H1 (cell line): ENCODE measurements around the gene LRRC72. TPM values are rescaled to one million over a fixed set of nuclear protein-coding genes. Genes with fewer than 3 reads are reported as not detected.

Experiments used
- CHD1 ChIP-seq: IDR thresholded peaks from 2 replicates; pipeline ENCODE4 v1.6.1; 2012; ENCODE audit warnings: low read depth, low read length, improper control_type of control experiment
- CHD2 ChIP-seq: IDR thresholded peaks from 2 replicates; pipeline ENCODE4 v1.6.1; 2012; ENCODE audit warnings: low read length, improper control_type of control experiment
- JUN ChIP-seq: IDR thresholded peaks from 2 replicates; pipeline ENCODE4 v1.6.1; 2011; ENCODE audit warnings: low read depth, mild to moderate bottlenecking, improper control_type of control experiment, low read length
- KDM5A ChIP-seq: fragments of 200-600 bp; IDR thresholded peaks from 2 replicates; pipeline ENCODE4 v1.7.1; 2012; ENCODE audit warnings: mild to moderate bottlenecking, low read length, inconsistent platforms, mixed read lengths
- polyA plus RNA-seq, 7 experiments: library from polyadenylated mRNA; depleted of rRNA in 3 of 7; stranded (reverse) in 5 of 7; unstranded in 2 of 7; fragments of >200 nt in 5 of 7; fragments of 200-250 nt in 2 of 7; gene quantifications; 1 replicate in 5 of 7; 2 replicates in 1 of 7; 4 replicates in 1 of 7; pipeline versions ENCODE4 v1.2.1 to v1.2.3, GENCODE V29; 2011 to 2013; ENCODE audit warnings: missing spikeins in 2 of 7, mixed read lengths in 2 of 7
- total RNA-seq: library from RNA; stranded (reverse); fragmentation: NEBNext Ultra II Directional; extraction: Animal tissue kit (Norgen Biotek cat#: 25700); gene quantifications from 2 replicates; pipeline ENCODE4 v1.2.1, GENCODE V29; 2021
- TF ChIP-seq, protein P1 (sequence below): IDR thresholded peaks from 2 replicates; pipeline ENCODE4 v1.6.1; 2011; ENCODE audit warnings: low read length, improper control_type of control experiment

The LRRC72 gene
- total and polyA plus RNA-seq, 2 of the 8 experiments (the other 6 are each of a cell fraction or from before 2014, with no cell fraction given) = not detected

DNA sequence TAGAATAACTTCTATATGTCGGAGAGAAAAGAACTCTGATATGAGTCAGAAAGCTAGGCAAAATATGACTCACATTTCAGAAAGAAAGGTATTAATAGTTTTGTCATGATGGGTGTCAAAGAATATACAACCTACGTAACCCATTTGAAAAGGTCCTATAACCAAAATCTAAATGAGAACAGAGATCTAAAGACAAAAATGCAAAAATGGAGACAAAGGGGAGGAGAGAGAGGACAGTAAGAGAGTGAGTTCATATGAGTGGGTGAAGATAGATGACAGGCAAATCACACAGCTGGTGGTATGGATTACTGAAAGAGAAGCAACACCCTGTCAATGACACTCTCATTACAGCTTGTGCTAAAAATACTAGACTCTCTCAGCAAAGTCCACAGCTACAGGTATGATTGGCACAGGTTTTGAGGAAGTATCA lies 93.4 kb downstream of the LRRC72 start (continued):
- TF ChIP-seq JUN (no peak), KDM5A (no peak), CHD2 (no peak), CHD1 (no peak)
- TF ChIP-seq, protein P1, sequence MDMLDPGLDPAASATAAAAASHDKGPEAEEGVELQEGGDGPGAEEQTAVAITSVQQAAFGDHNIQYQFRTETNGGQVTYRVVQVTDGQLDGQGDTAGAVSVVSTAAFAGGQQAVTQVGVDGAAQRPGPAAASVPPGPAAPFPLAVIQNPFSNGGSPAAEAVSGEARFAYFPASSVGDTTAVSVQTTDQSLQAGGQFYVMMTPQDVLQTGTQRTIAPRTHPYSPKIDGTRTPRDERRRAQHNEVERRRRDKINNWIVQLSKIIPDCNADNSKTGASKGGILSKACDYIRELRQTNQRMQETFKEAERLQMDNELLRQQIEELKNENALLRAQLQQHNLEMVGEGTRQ = no peak
